Measurements from ENCODE around the gene TRIM62. TPM values are rescaled to one million over a fixed set of nuclear protein-coding genes. Genes with fewer than 3 reads are reported as not detected.
A peak's percentile ranks its signal among the peaks of the same experiment; 100 is the strongest.

The TRIM62 gene
- total RNA-seq, 1 experiment from 2014 or later: 1.5 TPM

- in situ Hi-C loops (cut with HindIII; ENCODE audit: low sequenced_read_pairs): no loop called here
- no peak for DNase-seq (ENCODE audit: low spot score)
Observed at GRCh38 chr1:33182401-33182841, 578 bp upstream of the TRIM62 start.

- DNase-seq (ENCODE audit: low spot score): peak; percentile 47
- in situ Hi-C loops (cut with HindIII; ENCODE audit: low sequenced_read_pairs): no loop called here
Observed at GRCh38 chr1:33180911-33181890, 642 bp downstream of the TRIM62 start.

GRCh38 chr1:33180226-33180910 lies 1.5 kb downstream of the TRIM62 start:
- in situ Hi-C loops (cut with HindIII; ENCODE audit: low sequenced_read_pairs): no loop called here
- peak; percentile 95 for DNase-seq (ENCODE audit: low spot score)

DNA sequence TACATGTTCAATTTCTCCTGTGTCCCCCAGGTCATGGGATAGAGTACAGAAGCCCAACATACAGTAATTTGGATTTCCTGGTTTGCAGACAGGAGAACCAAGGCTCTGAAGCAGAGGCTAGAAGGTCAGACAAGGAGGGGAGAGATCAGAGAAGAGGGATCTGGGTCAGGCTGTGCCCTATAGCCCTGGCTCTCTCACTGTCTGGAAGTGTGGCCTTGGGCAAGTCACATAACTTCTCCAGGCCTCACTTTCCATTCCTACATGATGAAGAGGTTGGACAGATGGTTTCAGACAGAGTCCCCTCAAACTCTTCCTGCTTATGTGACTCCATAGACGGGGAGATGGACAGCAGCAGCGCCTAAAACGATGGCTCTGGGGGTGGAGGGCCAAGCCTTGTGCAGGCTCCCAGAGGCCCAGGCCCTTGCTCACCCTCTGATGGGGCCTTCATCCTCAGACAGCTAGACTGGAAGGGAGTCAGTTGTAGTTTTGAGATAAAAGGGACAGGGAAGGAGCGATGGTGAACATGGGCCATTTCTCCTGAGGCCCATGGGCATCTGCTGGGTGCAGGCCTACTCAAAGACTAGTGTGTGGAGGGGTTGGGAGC lies 2.9 kb downstream of the TRIM62 start:
- DNase-seq (ENCODE audit: low spot score): no peak
- in situ Hi-C loops (cut with HindIII; ENCODE audit: low sequenced_read_pairs): no loop called here

DNA sequence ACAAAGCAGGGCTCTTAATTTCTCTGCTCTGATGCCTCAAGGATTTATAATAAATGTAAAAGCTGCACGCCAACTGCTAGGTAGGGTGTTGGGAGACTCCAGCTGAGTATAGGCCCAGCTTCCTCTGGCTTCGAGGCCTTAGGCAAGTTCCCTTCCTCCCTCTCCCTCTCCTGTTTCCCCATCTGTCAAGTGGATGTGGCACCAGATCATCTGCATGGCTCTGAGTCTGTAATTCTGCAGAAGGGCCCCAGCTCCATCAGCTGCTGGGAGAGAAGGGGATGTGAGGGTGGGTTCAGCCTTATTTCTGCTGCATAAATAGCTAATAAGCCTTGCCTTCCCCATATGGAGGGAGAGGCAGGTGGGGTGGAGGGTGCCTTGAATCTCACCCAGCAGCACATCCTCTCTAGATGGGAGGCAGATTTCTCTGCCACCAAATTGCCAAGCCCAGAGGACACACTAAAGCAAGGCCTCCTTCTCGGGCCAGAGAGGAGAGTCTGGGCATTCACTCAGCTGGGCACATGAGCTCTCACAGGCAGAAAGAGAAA lies 3.8 kb downstream of the TRIM62 start:
- DNase-seq (ENCODE audit: low spot score): no peak
- in situ Hi-C loops (cut with HindIII; ENCODE audit: low sequenced_read_pairs): no loop called here

DNA sequence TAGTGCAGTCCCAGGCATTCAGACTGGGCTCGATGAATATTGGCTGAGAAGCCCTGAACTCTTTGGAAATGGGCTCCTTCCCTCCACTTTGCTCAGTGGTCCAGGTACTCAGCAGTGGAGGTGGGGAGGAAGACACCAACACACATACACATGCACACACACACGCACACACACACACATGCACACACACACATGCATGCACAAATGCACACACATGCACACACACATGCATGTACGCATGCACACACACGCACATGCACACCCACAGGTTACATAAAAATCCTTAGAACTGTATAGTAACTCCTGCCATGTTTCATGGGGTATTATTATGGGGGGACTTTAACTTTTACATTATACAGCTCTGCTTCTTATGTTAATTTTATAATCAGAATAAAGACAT lies 5.0 kb downstream of the TRIM62 start:
- in situ Hi-C loops (cut with HindIII; ENCODE audit: low sequenced_read_pairs): no loop called here
- no peak for DNase-seq (ENCODE audit: low spot score)

DNA sequence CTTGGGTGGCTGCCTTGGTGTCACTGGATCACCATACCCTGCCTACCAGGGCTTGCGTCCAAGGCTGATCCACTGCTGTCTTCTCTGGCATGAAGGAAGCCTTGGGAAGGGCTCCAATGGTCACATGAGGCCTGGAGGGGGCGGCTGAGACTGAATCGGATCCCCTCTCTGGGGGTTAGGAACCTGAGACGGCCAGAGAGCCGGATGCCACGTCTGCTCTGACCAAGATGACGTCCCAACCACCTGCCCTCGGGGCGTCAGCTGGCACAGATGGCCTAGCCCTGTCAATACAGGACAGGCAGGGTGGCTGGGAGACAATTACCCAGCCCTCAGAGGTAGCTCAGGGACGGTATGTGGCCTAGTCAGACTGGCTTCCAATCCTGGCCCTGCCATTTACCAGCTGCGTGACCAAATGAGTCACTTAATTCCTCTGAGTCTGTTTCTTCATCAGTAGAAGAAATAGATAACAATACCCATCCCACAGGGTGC lies 5.4 kb downstream of the TRIM62 start:
- in situ Hi-C loops (cut with HindIII; ENCODE audit: low sequenced_read_pairs): no loop called here
- DNase-seq (ENCODE audit: low spot score): peak; percentile 76

GRCh38 chr1:33175865-33176264 lies 6.0 kb downstream of the TRIM62 start:
- peak; percentile 69 for DNase-seq (ENCODE audit: low spot score)
- in situ Hi-C loops (cut with HindIII; ENCODE audit: low sequenced_read_pairs): no loop called here

DNA sequence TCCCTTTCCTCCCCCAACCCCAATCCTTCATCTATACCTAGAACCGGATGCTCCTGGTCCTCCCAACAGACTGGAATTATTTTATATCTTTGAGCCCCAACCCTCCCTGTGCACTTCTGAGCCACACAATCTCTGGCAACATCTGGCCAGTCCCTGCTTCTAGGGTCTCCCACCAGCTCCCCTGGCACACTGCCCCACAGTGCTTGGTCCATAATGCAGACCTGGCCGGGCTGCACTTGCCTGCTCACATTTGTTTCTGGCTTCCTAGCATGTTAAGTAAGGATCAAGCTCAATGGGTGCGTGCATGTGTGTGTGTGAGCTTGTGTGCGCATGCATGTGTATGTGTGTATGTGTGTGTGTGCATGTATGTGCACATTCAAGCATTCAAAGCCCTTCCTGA lies 8.8 kb downstream of the TRIM62 start:
- in situ Hi-C loops (cut with HindIII; ENCODE audit: low sequenced_read_pairs): no loop called here
- no peak for DNase-seq (ENCODE audit: low spot score)

- in situ Hi-C loops (cut with HindIII; ENCODE audit: low sequenced_read_pairs): no loop called here
- no peak for DNase-seq (ENCODE audit: low spot score)
Observed at GRCh38 chr1:33171977-33172813, 9.6 kb downstream of the TRIM62 start.

- in situ Hi-C loops (cut with HindIII; ENCODE audit: low sequenced_read_pairs): no loop called here
- peak; percentile 99 for DNase-seq (ENCODE audit: low spot score)
Observed at GRCh38 chr1:33170351-33171274, 11.2 kb downstream of the TRIM62 start.

GRCh38 chr1:33169290-33170055 lies 12.4 kb downstream of the TRIM62 start:
- in situ Hi-C loops (cut with HindIII; ENCODE audit: low sequenced_read_pairs): no loop called here
- peak; percentile 82 for DNase-seq (ENCODE audit: low spot score)

- in situ Hi-C loops (cut with HindIII; ENCODE audit: low sequenced_read_pairs): no loop called here
- DNase-seq (ENCODE audit: low spot score): peak; percentile 37
Observed at GRCh38 chr1:33168556-33169289, 13.1 kb downstream of the TRIM62 start.

DNA sequence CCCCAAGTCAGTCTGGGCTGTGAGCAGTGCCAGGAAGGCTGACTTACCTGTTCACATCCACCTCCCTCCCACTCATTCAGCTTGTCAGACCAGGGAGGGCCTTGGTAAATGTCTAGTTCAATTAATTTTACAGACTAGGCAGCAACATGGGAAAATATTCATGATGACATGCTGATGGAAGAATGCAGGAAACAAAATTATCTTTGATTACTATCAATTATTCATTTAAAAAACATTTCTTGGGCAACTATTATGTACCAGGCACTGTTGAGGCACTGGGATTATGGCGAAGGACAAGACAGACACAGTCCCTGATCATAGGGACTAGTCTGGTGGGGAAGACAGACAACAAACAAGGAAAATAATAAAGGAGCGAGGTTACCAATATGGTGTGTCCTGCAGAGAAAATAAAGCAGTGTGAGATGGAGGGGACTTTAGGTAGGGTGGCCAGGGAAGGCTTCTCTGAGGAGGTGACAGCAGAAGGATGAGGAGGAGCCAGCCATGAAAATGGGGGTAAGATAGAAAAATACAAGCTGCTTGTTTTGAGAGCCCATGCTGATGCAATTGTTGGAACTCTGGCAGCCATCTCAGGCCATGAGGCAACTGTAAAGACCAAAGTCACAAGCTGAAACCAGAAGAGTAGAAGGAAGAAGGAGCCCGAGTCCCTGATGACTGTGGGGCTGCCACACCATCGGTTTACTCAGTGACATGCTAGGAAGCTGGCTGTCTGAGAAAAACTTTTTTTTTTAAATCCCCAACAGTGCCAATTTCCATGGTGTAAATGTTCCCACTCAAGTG lies 14.0 kb downstream of the TRIM62 start:
- in situ Hi-C loops (cut with HindIII; ENCODE audit: low sequenced_read_pairs): no loop called here

DNA sequence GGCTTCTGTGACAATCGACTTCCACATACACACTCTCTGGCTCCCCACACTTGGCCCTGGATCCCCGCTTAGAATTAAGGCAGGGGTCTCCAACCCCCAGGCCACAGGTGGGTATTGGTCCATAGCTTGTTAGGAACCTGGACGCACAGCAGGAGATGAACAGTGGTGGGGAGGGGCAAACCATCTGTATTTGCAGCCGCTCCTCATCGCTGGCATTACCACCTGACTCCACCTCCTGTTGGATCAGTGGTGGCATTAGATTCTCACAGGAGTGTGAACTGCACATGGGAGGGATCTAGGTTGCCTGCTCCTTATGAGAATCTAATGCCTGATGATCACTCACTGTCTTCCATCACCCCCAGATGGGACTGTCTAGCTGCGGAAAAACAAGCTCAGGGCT lies 16.0 kb downstream of the TRIM62 start:
- in situ Hi-C loops (cut with HindIII; ENCODE audit: low sequenced_read_pairs): no loop called here
- no peak for DNase-seq (ENCODE audit: low spot score)

More for the DNA sequence above, 14.0 kb downstream of the TRIM62 start:
- no peak for DNase-seq (ENCODE audit: low spot score)

DNA sequence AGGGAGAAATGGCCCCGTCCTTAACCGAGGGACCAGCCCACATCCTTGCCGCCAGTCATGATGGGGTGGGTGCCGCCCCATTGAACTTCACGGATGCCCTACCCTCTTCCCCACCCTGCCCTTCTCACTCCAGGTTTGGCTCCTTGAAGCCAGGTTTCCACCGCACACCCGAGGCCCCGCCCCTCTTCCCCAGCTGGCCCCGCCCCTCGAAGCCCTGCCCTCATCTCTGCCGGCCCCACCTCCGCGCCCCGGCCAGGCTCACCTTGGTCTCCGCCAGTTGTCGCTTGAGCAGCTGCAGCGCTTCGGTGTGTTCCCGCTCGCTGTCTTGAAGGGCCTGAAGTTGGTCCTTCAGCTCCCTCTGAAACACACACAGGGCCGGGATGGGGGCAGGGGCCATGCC lies 16.6 kb downstream of the TRIM62 start:
- no peak for DNase-seq (ENCODE audit: low spot score)
- in situ Hi-C loops (cut with HindIII; ENCODE audit: low sequenced_read_pairs): no loop called here
